TTC549 (cell line): ENCODE results near the gene PTGS1.
"Not testable (repeated sequence)": the region's sequence is repeated elsewhere in the genome, so short reads cannot be mapped to it uniquely, and the experiment has no call there.

Experiments
- FAIRE-seq: peaks from 2 replicates; lab custom pipeline; 2012; peaks lifted over from hg19 to GRCh38; lab: Jason Lieb, UNC

The PTGS1 gene

GRCh38 chr9:122398371-122398924 is 27.6 kb downstream of the PTGS1 start:
- FAIRE-seq, result no peak

- FAIRE-seq, result no peak
These were observed 31.1 kb downstream of the PTGS1 start for GRCh38 chr9:122401896-122402295.

GRCh38 chr9:122402403-122402871 is 31.6 kb downstream of the PTGS1 start:
- no peak for FAIRE-seq

- FAIRE-seq, result no peak
These were observed 32.0 kb downstream of the PTGS1 start for GRCh38 chr9:122402874-122403273.

GRCh38 chr9:122403381-122404000 is 32.7 kb downstream of the PTGS1 start:
- no peak for FAIRE-seq

GRCh38 chr9:122405304-122406069 is 34.7 kb downstream of the PTGS1 start:
- not testable (repeated sequence) for FAIRE-seq

- no peak for FAIRE-seq
These were observed 35.5 kb downstream of the PTGS1 start for GRCh38 chr9:122406070-122406890.

- FAIRE-seq, result not testable (repeated sequence)
These were observed 43.3 kb downstream of the PTGS1 start for GRCh38 chr9:122414108-122414507.

- no peak for FAIRE-seq
These were observed 47.2 kb downstream of the PTGS1 start for GRCh38 chr9:122418016-122418415.

GRCh38 chr9:122420315-122420714 is 49.5 kb downstream of the PTGS1 start:
- FAIRE-seq, result no peak

- FAIRE-seq, result no peak
These were observed 54.3 kb downstream of the PTGS1 start for GRCh38 chr9:122425087-122425486.

GRCh38 chr9:122426723-122427122 is 55.9 kb downstream of the PTGS1 start:
- FAIRE-seq, result no peak

- no peak for FAIRE-seq
These were observed 71.7 kb downstream of the PTGS1 start for GRCh38 chr9:122442568-122442967.

- FAIRE-seq, result no peak
These were observed 73.4 kb downstream of the PTGS1 start for GRCh38 chr9:122444041-122444733.
